Astrocyte (in vitro differentiated cells and primary cell): Measurements from ENCODE around the gene TMEM123. TPM values are rescaled to one million over a fixed set of nuclear protein-coding genes. Genes with fewer than 3 reads are reported as not detected.

Experiments
- DNase-seq: peaks from one replicate; pipeline ENCODE4 v3.0.0-alpha.2; 2010; ENCODE audit warnings: low read depth
- FAIRE-seq: peaks from 2 replicates; lab custom pipeline; 2011; peaks lifted over from hg19 to GRCh38; lab: Jason Lieb, UNC
- H2AFZ ChIP-seq: 2 replicates; pipeline ENCODE4 v1.6.0; 2012; ENCODE audit warnings: low read depth, low read length, inconsistent platforms
- H3K27ac ChIP-seq: 2 replicates; pipeline ENCODE4 v1.5.1; 2011; ENCODE audit warnings: low read depth, low read length, inconsistent platforms
- H3K27me3 ChIP-seq: 2 replicates; pipeline ENCODE4 v1.6.0; 2011; ENCODE audit warnings: low read length, inconsistent platforms; ENCODE audit not compliant: insufficient read depth
- H3K36me3 ChIP-seq: 2 replicates; pipeline ENCODE4 v1.5.1; 2011; ENCODE audit warnings: low read length, inconsistent platforms; ENCODE audit not compliant: insufficient read depth
- H3K4me1 ChIP-seq: 2 replicates; pipeline ENCODE4 v1.5.1; 2011; ENCODE audit warnings: low read length, inconsistent platforms; ENCODE audit not compliant: insufficient read depth
- H3K4me2 ChIP-seq: 2 replicates; pipeline ENCODE4 v1.6.0; 2012; ENCODE audit warnings: low read length, inconsistent platforms
- H3K4me3 ChIP-seq: 2 replicates; pipeline ENCODE4 v1.5.1; 2011; ENCODE audit warnings: low read depth, mild to moderate bottlenecking, low read length, inconsistent platforms; ENCODE audit not compliant: insufficient read depth
- H3K79me2 ChIP-seq: 2 replicates; pipeline ENCODE4 v1.6.0; 2012; ENCODE audit warnings: mild to moderate bottlenecking, low read length, inconsistent platforms; ENCODE audit not compliant: insufficient read depth
- H3K9ac ChIP-seq: 2 replicates; pipeline ENCODE4 v1.6.0; 2012; ENCODE audit warnings: mild to moderate bottlenecking, low read length, inconsistent platforms
- H3K9me3 ChIP-seq: 2 replicates; pipeline ENCODE4 v1.5.1; 2012; ENCODE audit warnings: low read depth, mild to moderate bottlenecking, low read length, inconsistent platforms; ENCODE audit not compliant: insufficient read depth
- H4K20me1 ChIP-seq: 2 replicates; pipeline ENCODE4 v1.6.0; 2012; ENCODE audit warnings: low read length, inconsistent platforms; ENCODE audit not compliant: insufficient read depth
- H3K27ac Mint-ChIP-seq: one replicate; pipeline ENCODE4 v1.8.0; 2021; ENCODE audit warnings: mild to moderate bottlenecking, mixed read lengths; ENCODE audit not compliant: unreplicated experiment
- H3K27me3 Mint-ChIP-seq: one replicate; pipeline ENCODE4 v1.8.0; 2021; ENCODE audit warnings: low read depth, mixed read lengths; ENCODE audit not compliant: unreplicated experiment
- H3K36me3 Mint-ChIP-seq: one replicate; pipeline ENCODE4 v1.8.0; 2021; ENCODE audit warnings: low read depth, mixed read lengths; ENCODE audit not compliant: unreplicated experiment
- H3K4me1 Mint-ChIP-seq: one replicate; pipeline ENCODE4 v1.8.0; 2021; ENCODE audit warnings: low read depth, mixed read lengths; ENCODE audit not compliant: unreplicated experiment
- H3K4me3 Mint-ChIP-seq: one replicate; pipeline ENCODE4 v1.8.0; 2021; ENCODE audit warnings: mild to moderate bottlenecking, moderate library complexity, mixed read lengths; ENCODE audit not compliant: unreplicated experiment
- H3K9me3 Mint-ChIP-seq: one replicate; pipeline ENCODE4 v1.8.0; 2021; ENCODE audit warnings: mild to moderate bottlenecking, mixed read lengths; ENCODE audit not compliant: unreplicated experiment
- CTCF ChIP-seq: IDR thresholded peaks from 2 replicates; pipeline ENCODE4 v1.5.1; 2011; ENCODE audit warnings: low read depth, mild to moderate bottlenecking, inconsistent platforms, low read length, moderate library complexity; ENCODE audit not compliant: insufficient read depth
- EZH2 ChIP-seq: IDR thresholded peaks from 2 replicates; pipeline ENCODE4 v1.6.1; 2012; ENCODE audit warnings: mild to moderate bottlenecking, low read length, inconsistent platforms; ENCODE audit not compliant: insufficient read depth
- total RNA-seq: library from RNA; stranded (reverse); gene quantifications from 2 replicates; pipeline ENCODE4 v1.2.1, GENCODE V29; 2021

Gene TMEM123
- total RNA-seq, 1 donor from 2014 or later: 234 TPM

- Mint-ChIP-seq H3K36me3 (peaks cover 2% of the 10 kb centered on the region), H3K4me3 (no peak overlapping the region)
- TF ChIP-seq EZH2: no peak
- no peak for TF ChIP-seq CTCF
Observed at GRCh38 chr11:102406099-102406498, 46.5 kb downstream of the TMEM123 start.

GRCh38 chr11:102405501-102405900, 47.1 kb downstream of the TMEM123 start:
- H3K36me3 Mint-ChIP-seq: peaks cover 3% of the 10 kb centered on the region
- Histone ChIP-seq H3K9ac (no peak overlapping the region), H3K9me3 (no peaks in the 10 kb centered on the region), H3K36me3 (peaks cover 13% of the 10 kb centered on the region), H3K4me3 (no peak overlapping the region), H3K79me2 (peaks cover 63% of the 10 kb centered on the region), H3K4me1 (peaks cover 1% of the 10 kb centered on the region), H4K20me1 (peaks cover 43% of the 10 kb centered on the region), H3K27ac (no peak overlapping the region), H2AFZ (no peak overlapping the region), H3K27me3 (no peaks in the 10 kb centered on the region), H3K4me2 (no peak overlapping the region)
- no peak overlapping the region for H3K4me3 Mint-ChIP-seq
- H3K4me1 Mint-ChIP-seq: peaks cover 22% of the 10 kb centered on the region
- TF ChIP-seq CTCF: no peak
- TF ChIP-seq EZH2: no peak
- DNase-seq (no peak), FAIRE-seq (no peak)
- H3K27ac Mint-ChIP-seq: no peak overlapping the region
- no peaks in the 10 kb centered on the region for H3K9me3 Mint-ChIP-seq
- no peaks in the 10 kb centered on the region for H3K27me3 Mint-ChIP-seq

More at GRCh38 chr11:102406099-102406498, 46.5 kb downstream of the TMEM123 start:
- FAIRE-seq (no peak), DNase-seq (no peak)
- Mint-ChIP-seq H3K9me3 (no peaks in the 10 kb centered on the region), H3K4me1 (peaks cover 24% of the 10 kb centered on the region), H3K27me3 (no peaks in the 10 kb centered on the region), H3K27ac (no peak overlapping the region)
- Histone ChIP-seq H3K36me3 (peaks cover 10% of the 10 kb centered on the region), H3K9me3 (no peaks in the 10 kb centered on the region), H3K4me2 (no peak overlapping the region), H2AFZ (no peak overlapping the region), H3K9ac (no peak overlapping the region), H3K79me2 (peaks cover 63% of the 10 kb centered on the region), H3K4me1 (peaks cover 4% of the 10 kb centered on the region), H3K27me3 (no peaks in the 10 kb centered on the region), H3K27ac (no peak overlapping the region), H4K20me1 (peaks cover 46% of the 10 kb centered on the region), H3K4me3 (no peak overlapping the region)

GRCh38 chr11:102402548-102402947, 50.0 kb downstream of the TMEM123 start:
- Histone ChIP-seq H3K36me3 (peaks cover 17% of the 10 kb centered on the region), H3K4me3 (no peak overlapping the region), H3K9me3 (no peaks in the 10 kb centered on the region), H3K9ac (no peak overlapping the region), H2AFZ (no peak overlapping the region), H3K27me3 (no peaks in the 10 kb centered on the region), H4K20me1 (peaks cover 34% of the 10 kb centered on the region), H3K79me2 (peaks cover 55% of the 10 kb centered on the region), H3K4me1 (no peaks in the 10 kb centered on the region), H3K27ac (no peak overlapping the region), H3K4me2 (no peak overlapping the region)
- DNase-seq (no peak), FAIRE-seq (no peak)
- peaks cover 5% of the 10 kb centered on the region for H3K36me3 Mint-ChIP-seq
- no peaks in the 10 kb centered on the region for H3K27me3 Mint-ChIP-seq
- H3K27ac Mint-ChIP-seq: no peak overlapping the region
- no peak overlapping the region for H3K4me3 Mint-ChIP-seq
- H3K4me1 Mint-ChIP-seq: peaks cover 5% of the 10 kb centered on the region
- no peaks in the 10 kb centered on the region for H3K9me3 Mint-ChIP-seq
- TF ChIP-seq EZH2: no peak
